Measurements from ENCODE around the gene ANKS6.

DNA sequence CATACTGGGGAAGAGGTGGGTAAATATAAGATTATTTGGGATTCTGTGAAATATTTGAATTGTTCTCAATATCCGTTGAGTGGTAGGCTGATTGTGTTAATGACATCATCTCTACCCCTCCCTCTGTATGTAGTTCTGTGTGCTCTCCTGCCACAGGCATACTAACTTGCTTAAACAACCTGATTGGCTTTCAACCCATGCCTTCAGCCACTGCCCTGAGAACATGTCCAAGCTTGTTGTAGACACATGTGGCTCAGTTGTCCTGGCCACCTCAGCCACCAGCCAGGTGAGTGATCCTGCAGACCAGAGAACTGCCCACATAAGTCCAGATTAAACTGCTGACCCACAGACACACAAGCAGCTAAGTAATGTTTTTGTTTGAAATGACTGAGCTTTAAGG, 31.1 kb downstream of the ANKS6 start:
- TF ChIP-seq POLR2A (IDR thresholded peaks at IDR 0.05; ENCODE audit: low read length): no peak
- no peak for TF ChIP-seq GATA1 (IDR thresholded peaks at IDR 0.05; ENCODE audit: low read depth, low read length)

All from erythroblast (primary cell).